ENCODE data around the gene PHTF1.
"Not testable (repeated sequence)": the region's sequence is repeated elsewhere in the genome, so short reads cannot be mapped to it uniquely, and the experiment has no call there.

Gene PHTF1

GRCh38 chr1:113777561-113777960 lies 18.3 kb upstream of the PHTF1 start:
- no peak for DNase-seq (ENCODE audit: low read depth, low spot score)

GRCh38 chr1:113770031-113770430 lies 10.7 kb upstream of the PHTF1 start:
- DNase-seq (ENCODE audit: low read depth, low spot score): no peak

DNA sequence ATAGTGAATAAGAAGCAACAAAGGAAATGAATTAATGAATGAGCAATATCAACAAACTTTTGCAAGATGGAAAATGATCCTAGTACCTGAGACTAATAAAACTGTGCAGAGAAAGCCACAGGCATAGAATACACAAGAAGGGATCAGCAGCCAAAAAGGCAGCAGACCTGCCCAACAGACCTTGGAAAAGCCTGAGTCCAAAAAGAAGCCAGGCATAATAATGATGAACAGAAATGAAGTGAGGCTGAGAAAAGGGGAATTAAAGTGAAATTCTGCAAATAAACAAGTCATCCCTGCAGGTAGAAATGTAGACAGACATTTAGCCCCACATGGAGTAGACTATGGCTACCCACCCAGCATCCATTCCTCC lies 10.3 kb upstream of the PHTF1 start:
- DNase-seq (ENCODE audit: low read depth, low spot score): no peak

DNA sequence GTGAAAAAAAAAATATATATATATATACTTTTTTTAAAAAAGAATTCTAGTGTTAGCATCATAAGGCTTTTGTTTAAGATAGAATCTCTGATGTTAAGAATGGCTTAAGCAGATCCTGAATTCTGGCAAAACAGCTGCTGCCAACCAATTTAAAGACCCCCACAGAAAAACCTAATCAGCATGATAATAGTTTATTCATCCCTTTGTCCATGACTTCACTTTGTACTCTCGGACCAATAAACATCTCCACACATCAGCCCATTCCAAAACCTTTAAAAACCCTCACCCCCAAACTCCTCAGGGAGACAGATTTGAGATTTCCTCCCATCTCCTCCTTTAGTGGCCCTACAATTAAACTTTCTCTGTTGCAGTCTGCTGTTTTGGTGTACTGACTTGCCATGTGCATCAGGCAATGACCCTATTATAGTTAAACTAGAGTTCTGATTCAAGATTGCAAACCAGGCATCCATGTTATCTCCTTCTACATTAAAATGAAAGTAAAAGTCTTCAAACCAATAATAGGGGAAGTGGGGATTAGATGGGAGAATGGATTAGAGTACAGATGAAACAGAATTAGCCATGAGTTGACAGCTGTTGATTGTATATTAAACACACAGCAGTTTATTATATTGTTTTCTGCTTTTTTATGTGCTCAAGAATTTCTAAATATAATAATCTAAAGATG lies 9.8 kb upstream of the PHTF1 start:
- no peak for DNase-seq (ENCODE audit: low read depth, low spot score)

- no peak for DNase-seq (ENCODE audit: low read depth, low spot score)
Observed at GRCh38 chr1:113765306-113766230, 6.3 kb upstream of the PHTF1 start.

- DNase-seq (ENCODE audit: low read depth, low spot score): no peak
Observed at GRCh38 chr1:113763661-113764060, 4.4 kb upstream of the PHTF1 start.

DNA sequence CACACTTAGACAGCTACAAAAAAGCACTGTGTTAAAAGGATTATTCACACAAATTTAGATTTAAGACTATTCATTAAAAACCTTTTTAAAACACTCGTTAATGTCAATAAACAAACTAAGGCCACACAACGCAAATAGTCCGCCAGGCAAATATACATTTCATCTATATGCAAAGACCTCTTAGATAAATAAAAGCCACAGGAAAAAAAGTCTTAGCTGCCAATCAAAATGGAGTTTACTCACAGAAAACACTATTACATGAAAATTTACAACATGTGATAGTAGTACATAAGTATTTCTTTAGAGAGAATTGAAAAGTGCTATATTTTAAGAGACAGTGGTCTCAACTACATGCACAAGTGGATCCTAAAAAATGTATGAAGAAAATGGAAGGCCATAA lies 2.7 kb upstream of the PHTF1 start:
- DNase-seq (ENCODE audit: low read depth, low spot score): no peak

DNA sequence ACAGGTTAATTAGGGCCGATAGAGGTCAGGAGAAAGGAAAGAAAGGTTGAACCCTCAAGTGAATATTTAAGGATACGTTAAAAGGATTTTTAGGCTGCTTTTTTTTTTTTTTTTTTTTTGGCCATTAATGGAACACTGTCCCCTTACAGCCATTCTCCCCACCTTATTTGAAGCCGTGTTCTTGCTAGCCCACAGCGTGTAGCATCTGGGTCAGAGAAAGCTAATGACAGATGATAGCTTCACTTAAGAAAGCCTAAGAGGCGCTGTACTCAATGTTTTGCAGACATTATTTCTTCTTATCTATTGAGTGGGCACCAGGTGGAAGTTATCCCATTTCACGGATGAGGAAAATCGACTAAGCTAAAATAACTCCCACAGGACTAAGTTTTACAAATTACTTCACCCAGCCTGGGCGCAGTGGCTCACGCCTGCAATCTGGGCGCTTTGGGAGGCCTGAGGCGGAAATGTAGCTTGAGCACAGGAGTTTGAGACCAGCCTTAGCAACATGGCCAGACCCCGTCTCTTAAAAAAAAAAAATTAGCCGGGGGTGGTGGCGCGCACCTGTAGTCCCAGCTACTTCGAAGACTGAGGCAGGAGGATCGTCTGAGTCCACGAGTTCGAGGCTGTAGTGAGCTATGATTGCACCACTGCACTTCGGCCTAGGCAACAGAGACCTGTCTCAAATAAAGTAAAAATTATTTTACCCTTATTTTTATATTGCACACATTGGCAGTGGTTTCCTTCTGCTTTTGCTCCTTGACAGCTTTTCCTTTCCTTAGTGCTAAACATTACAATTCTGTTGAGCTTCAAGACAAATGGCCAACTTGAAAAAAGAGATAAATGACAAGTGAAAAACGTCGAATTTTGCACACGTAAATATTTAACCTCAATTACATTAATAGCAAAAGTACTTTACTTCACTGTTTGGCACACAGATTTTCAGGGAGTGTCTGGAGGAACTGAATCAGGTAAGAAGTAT lies 1.1 kb upstream of the PHTF1 start:
- no peak for DNase-seq (ENCODE audit: low read depth, low spot score)

GRCh38 chr1:113758631-113759332 lies 504 bp downstream of the PHTF1 start:
- DNase-seq (ENCODE audit: low read depth, low spot score): no peak

DNA sequence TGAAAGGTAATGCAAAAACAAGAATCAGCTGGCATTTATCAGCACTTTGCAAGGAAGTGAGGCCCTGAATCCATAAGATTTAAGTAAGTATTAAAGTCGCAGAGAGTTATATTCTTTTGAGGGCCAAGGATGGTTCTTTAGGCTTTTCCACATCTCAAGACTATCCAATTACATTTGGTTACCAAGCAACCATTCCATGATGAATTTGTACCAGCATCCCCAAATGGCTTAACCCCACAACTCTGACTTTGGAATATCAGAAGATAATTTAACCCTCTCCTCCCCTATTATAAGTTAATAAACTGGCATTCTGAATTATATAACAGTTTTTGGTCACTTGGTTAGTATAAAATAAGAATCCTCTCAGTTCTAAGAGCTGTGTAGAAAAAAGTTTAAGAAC lies 2.8 kb downstream of the PHTF1 start:
- DNase-seq (ENCODE audit: low read depth, low spot score): no peak

GRCh38 chr1:113753333-113753732 lies 6.0 kb downstream of the PHTF1 start:
- DNase-seq (ENCODE audit: low read depth, low spot score): not testable (repeated sequence)

- DNase-seq (ENCODE audit: low read depth, low spot score): no peak
Observed at GRCh38 chr1:113751516-113751915, 7.8 kb downstream of the PHTF1 start.

DNA sequence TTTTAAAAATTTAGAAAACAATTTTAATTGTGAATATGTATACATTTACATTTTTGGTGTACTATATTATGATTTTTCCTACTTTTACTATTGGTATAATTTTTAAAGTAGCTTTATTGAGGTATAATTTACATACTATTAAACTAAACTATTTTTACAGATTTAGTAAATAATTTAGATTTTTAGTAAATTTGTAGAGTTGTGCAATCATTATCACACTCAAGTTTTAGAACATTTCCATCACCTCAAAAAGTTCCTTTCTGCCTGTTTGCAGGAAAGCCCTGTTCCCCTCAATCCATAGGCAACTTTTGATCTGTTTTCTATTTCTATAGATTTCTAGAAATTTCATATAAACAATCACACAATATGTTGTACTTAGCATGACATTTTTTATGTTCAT lies 8.2 kb downstream of the PHTF1 start:
- DNase-seq (ENCODE audit: low read depth, low spot score): no peak

GRCh38 chr1:113749402-113749801 lies 9.9 kb downstream of the PHTF1 start:
- no peak for DNase-seq (ENCODE audit: low read depth, low spot score)

- DNase-seq (ENCODE audit: low read depth, low spot score): no peak
Observed at GRCh38 chr1:113747376-113747775, 11.9 kb downstream of the PHTF1 start.

GRCh38 chr1:113745425-113745824 lies 13.9 kb downstream of the PHTF1 start:
- DNase-seq (ENCODE audit: low read depth, low spot score): no peak

DNA sequence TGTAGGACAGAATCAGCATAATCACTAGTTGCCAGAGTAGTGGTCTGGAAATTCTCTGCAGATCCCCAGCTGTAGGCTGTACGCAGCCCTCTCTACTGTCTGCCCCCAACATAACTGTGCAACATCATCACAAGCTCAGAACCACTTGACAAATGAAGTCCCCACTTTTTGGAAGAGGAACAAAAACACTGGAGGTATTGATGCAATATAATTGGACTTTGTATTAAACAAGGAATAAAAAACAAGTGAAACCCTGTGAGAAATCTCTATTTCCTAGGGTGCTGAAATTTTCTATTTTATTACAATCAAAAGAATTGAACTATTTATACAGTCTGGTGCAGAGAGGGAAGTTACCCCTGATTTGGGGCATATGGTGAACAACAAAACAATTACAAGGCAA lies 15.2 kb downstream of the PHTF1 start:
- DNase-seq (ENCODE audit: low read depth, low spot score): no peak

DNA sequence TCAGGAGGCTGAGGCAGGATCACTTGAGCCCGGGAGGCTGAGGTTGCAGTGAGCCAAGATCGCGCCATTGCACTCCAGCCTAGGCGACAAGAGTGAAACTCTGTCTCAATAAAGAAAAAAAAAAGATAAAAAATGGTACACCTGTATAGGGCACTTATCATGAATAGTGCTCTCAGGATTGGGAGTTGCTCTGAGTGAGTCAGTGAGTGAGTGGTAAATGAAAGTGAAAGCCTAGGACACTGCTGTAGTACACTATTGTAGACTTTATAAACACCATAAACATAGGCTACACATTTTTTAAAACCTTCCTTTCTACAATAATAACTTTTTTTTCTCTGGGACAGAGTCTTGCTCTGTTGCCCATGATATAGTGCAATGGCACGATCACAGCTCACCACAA lies 16.8 kb downstream of the PHTF1 start:
- no peak for DNase-seq (ENCODE audit: low read depth, low spot score)

- DNase-seq (ENCODE audit: low read depth, low spot score): no peak
Observed at GRCh38 chr1:113734357-113735055, 24.8 kb downstream of the PHTF1 start.

DNA sequence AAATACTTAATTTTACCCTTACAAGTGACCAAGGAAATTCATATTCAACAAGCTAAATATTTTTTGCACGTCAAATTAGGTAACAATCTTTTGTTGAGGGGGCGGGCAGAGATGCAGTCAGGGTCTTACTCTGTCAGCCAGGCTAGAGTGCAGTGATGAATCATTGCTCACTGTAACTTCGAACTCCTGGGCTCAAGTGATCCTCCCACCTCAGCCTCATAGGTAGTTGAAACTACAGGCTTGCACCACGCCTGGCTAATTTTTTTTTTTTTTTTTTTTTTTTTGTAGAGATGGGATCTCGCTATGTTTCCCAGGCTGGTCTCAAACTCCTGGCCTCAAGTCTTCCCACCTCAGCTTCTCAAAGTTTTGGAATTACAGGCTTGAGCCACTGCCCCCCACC lies 26.5 kb downstream of the PHTF1 start:
- no peak for DNase-seq (ENCODE audit: low read depth, low spot score)

GRCh38 chr1:113721010-113721409 lies 38.3 kb downstream of the PHTF1 start:
- no peak for DNase-seq (ENCODE audit: low read depth, low spot score)
